Measurements from ENCODE around the gene DNAH1. TPM values are rescaled to one million over a fixed set of nuclear protein-coding genes. Genes with fewer than 3 reads are reported as not detected.

The DNAH1 gene
- total RNA-seq, 1 donor, result 4.7 TPM

DNA sequence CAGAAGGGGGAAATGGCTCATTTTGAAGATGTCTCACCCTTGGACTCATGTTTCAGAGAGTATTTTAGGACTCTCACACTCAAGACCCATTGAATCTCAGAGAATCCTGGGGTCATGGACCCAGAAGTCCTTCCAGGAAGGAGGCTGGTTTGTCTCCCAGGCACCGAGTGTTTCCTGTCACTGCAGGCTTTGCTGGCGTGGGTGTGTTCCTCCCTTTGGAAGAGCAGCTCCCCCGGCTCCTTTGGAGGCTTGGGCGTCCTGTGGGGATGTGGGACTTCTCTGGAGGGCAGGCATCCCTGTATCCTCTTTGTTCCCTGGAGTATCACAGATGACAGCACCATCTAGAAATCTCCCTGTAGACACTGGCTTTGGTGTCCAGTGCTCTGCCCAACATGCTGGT lies 40.0 kb downstream of the DNAH1 start:
- no peak overlapping the region for H3K4me3 ChIP-seq (ENCODE audit: low read depth, low read length)
- no peak for DNase-seq (ENCODE audit: low read depth)
- TF ChIP-seq, protein P1, sequence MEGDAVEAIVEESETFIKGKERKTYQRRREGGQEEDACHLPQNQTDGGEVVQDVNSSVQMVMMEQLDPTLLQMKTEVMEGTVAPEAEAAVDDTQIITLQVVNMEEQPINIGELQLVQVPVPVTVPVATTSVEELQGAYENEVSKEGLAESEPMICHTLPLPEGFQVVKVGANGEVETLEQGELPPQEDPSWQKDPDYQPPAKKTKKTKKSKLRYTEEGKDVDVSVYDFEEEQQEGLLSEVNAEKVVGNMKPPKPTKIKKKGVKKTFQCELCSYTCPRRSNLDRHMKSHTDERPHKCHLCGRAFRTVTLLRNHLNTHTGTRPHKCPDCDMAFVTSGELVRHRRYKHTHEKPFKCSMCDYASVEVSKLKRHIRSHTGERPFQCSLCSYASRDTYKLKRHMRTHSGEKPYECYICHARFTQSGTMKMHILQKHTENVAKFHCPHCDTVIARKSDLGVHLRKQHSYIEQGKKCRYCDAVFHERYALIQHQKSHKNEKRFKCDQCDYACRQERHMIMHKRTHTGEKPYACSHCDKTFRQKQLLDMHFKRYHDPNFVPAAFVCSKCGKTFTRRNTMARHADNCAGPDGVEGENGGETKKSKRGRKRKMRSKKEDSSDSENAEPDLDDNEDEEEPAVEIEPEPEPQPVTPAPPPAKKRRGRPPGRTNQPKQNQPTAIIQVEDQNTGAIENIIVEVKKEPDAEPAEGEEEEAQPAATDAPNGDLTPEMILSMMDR (IDR thresholded peaks at IDR 0.05; ENCODE audit: insufficient read depth, low read depth, low read length), result no peak

DNA sequence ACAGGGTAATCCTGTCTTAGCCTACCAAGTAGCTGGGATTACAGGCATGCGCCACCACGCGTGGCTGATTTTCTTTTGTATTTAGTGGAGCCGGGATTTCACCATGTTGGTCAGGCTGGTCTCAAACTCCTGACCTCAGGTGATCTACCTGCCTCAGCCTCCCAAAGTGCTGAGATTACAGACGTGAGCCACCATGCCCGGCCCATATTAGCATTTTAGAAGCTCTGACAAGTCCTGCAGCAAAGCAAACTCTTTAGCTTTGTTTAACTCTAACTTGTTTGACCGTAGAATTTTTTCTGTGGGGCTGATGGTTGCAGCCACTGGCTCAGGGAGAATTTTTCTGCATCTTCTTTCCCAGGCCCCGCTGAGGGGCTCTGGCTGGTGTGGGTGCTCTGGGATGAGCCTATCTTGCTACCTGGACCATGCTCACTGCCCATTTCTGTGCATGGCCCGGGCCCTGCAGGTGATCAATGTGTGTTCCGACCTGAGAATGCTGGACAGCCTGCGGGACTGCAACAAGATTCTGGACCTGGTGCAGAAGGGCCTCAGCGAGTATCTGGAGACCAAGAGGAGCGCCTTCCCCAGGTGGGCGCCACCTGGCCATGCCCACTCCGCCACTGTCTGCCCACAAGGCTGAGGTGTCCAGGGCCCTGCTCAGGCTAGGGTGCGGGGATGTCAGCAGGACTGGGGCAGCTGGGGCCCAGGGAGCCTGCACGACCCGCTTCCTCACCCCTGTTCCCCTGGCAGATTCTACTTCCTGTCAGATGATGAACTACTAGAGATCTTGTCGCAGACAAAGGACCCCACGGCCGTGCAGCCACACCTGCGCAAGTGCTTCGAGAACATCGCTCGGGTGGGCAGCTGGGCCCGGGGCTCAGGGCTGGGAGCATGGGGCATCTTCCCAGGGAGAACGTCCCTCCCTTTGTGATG lies 41.3 kb downstream of the DNAH1 start:
- TF ChIP-seq, protein P1 (IDR thresholded peaks at IDR 0.05; ENCODE audit: insufficient read depth, low read depth, low read length), result no peak
- DNase-seq (ENCODE audit: low read depth), result no peak
- no peak overlapping the region for H3K4me3 ChIP-seq (ENCODE audit: low read depth, low read length)

DNA sequence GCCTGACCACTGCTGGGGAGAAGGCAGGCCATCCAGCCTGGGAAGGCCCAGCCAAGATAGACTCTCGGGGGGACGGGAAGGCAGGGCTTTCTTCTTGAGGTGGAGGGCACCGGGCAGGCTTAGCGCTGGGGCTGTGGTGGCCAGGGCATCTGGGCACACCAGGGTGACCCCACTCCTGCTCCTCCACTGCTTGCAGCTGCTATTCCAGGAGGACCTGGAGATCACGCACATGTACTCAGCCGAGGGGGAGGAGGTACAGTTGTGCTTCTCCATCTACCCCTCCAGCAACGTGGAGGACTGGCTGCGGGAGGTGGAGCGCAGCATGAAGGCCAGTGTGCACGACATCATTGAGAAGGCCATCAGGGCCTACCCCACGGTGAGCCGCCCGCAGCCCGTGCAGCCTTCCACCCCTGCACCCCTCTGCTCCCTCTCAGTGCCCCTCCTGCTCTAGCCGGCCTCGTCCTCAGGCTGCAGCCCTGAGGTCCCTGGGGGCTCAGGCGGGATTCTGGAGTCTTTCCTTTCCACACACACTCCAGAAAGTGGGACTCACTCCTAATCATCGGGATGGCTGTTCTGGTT lies 42.3 kb downstream of the DNAH1 start:
- TF ChIP-seq, protein P1 (IDR thresholded peaks at IDR 0.05; ENCODE audit: insufficient read depth, low read depth, low read length), result no peak
- DNase-seq (ENCODE audit: low read depth), result no peak
- H3K4me3 ChIP-seq (ENCODE audit: low read depth, low read length), result no peak overlapping the region

DNA sequence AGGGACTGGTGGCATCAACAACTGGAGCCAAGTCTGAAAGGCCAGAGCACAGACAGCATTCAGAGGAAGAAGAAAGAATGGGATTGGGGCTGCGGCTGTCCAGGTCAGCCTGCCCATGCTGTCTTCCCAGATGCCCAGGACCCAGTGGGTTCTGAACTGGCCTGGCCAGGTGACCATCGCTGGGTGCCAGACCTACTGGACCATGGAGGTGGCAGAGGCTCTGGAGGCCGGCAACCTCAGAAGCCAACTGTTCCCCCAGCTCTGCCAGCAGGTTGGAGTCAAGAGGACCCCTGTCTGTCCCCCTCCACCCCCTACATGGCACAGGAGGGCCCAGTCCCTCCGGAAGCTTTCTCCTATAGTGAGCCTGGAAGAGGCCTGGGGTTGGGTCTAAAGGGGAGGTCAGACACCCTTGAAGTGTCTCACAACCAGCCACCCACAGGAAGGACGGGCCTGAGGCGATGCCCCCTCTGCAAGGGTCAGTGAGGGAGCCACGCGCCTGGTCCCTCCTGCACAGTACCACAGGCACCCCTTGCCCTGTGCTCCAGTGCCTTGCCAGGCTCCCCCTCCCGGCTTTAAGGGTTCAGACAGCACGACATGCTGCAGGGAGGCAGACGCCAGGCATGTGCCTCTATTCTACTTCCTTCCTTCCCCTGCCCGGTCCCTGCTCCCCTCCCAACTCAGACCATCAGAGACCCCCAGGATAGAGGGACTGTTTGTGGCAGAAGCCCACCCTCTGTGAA lies 43.2 kb downstream of the DNAH1 start:
- H3K4me3 ChIP-seq (ENCODE audit: low read depth, low read length), result no peak overlapping the region
- TF ChIP-seq, protein P1 (IDR thresholded peaks at IDR 0.05; ENCODE audit: insufficient read depth, low read depth, low read length), result no peak
- no peak for DNase-seq (ENCODE audit: low read depth)

- no peak overlapping the region for H3K4me3 ChIP-seq (ENCODE audit: low read depth, low read length)
- TF ChIP-seq, protein P1 (IDR thresholded peaks at IDR 0.05; ENCODE audit: insufficient read depth, low read depth, low read length), result no peak
- DNase-seq (ENCODE audit: low read depth), result no peak
Measured at GRCh38 chr3:52361011-52361410, 44.9 kb downstream of the DNAH1 start.

GRCh38 chr3:52361454-52361853 lies 45.3 kb downstream of the DNAH1 start:
- TF ChIP-seq, protein P1 (IDR thresholded peaks at IDR 0.05; ENCODE audit: insufficient read depth, low read depth, low read length), result no peak
- DNase-seq (ENCODE audit: low read depth), result no peak
- no peak overlapping the region for H3K4me3 ChIP-seq (ENCODE audit: low read depth, low read length)

Data from fibroblast of villous mesenchyme (primary cell).